Measurements from ENCODE around the gene FOXK1. TPM values are rescaled to one million over a fixed set of nuclear protein-coding genes. Genes with fewer than 3 reads are reported as not detected.
"Not testable (repeated sequence)": the region's sequence is repeated elsewhere in the genome, so short reads cannot be mapped to it uniquely, and the experiment has no call there.

The FOXK1 gene
- total RNA-seq, 1 donor from 2014 or later, result 21.4 TPM

- DNase-seq (ENCODE audit: low spot score), result peak; percentile 22
Observed at GRCh38 chr7:4799508-4800268, 117.6 kb downstream of the FOXK1 start.

GRCh38 chr7:4800487-4800886, 118.4 kb downstream of the FOXK1 start:
- DNase-seq (ENCODE audit: low spot score), result no peak

GRCh38 chr7:4800926-4801838, 119.1 kb downstream of the FOXK1 start:
- no peak for DNase-seq (ENCODE audit: low spot score)

- DNase-seq (ENCODE audit: low spot score), result no peak
Observed at GRCh38 chr7:4801839-4802231, 119.7 kb downstream of the FOXK1 start.

GRCh38 chr7:4802577-4802976, 120.5 kb downstream of the FOXK1 start:
- DNase-seq (ENCODE audit: low spot score), result not testable (repeated sequence)

- no peak for DNase-seq (ENCODE audit: low spot score)
Observed at GRCh38 chr7:4803397-4804241, 121.5 kb downstream of the FOXK1 start.

GRCh38 chr7:4805110-4805983, 123.3 kb downstream of the FOXK1 start:
- no peak for DNase-seq (ENCODE audit: low spot score)

- no peak for DNase-seq (ENCODE audit: low spot score)
Observed at GRCh38 chr7:4805984-4806300, 123.8 kb downstream of the FOXK1 start.

GRCh38 chr7:4806983-4807597, 125.0 kb downstream of the FOXK1 start:
- no peak for DNase-seq (ENCODE audit: low spot score)

- DNase-seq (ENCODE audit: low spot score), result no peak
Observed at GRCh38 chr7:4807598-4808016, 125.5 kb downstream of the FOXK1 start.

- DNase-seq (ENCODE audit: low spot score), result peak; percentile 39
Observed at GRCh38 chr7:4808026-4808425, 125.9 kb downstream of the FOXK1 start.

- DNase-seq (ENCODE audit: low spot score), result no peak
Observed at GRCh38 chr7:4808565-4808964, 126.5 kb downstream of the FOXK1 start.

GRCh38 chr7:4809091-4809591, 127.0 kb downstream of the FOXK1 start:
- DNase-seq (ENCODE audit: low spot score), result no peak

GRCh38 chr7:4809666-4810065, 127.6 kb downstream of the FOXK1 start:
- DNase-seq (ENCODE audit: low spot score), result no peak

GRCh38 chr7:4814433-4814832, 132.3 kb downstream of the FOXK1 start:
- no peak for DNase-seq (ENCODE audit: low spot score)

- no peak for DNase-seq (ENCODE audit: low spot score)
Observed at GRCh38 chr7:4815121-4815520, 133.0 kb downstream of the FOXK1 start.

- DNase-seq (ENCODE audit: low spot score), result no peak
Observed at GRCh38 chr7:4815609-4816418, 133.7 kb downstream of the FOXK1 start.

GRCh38 chr7:4816419-4817080, 134.5 kb downstream of the FOXK1 start:
- DNase-seq (ENCODE audit: low spot score), result no peak

All from umbilical cord (tissue), 2 donors.